Myometrial cell (primary cell): ENCODE data around the gene KLRB1. TPM values are rescaled to one million over a fixed set of nuclear protein-coding genes. Genes with fewer than 3 reads are reported as not detected.

ENCODE experiments used
- total RNA-seq: library from RNA; depleted of rRNA; stranded (reverse); fragments of >200 nt; gene quantifications from 2 replicates; pipeline ENCODE4 v1.2.3, GENCODE V29; 2015

KLRB1 gene
- total RNA-seq: not detected in 2 replicates

DNA sequence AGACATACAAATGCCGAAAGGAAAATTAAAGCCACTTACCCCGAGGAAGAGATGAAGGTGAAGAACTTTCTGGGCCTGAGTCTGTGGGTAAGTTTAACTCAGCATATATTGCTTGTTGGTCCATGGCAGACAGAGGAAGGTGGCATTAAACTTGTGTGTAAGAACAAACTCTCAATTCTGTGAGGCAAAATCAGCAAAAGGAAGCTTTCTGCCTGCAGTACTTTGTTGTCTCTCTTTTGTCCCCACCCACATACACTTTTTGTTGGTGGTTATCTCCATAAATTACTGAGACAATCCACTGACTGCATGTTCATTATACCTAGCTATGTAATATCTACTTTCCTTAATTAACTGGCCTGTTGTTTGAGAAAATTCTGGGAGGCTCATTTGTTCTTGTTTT, at the start of gene KLRB1:
Gene KLRB1 (minus strand): TSS at position 201 of the 400 bp plus-strand sequence. CDS start 77 bp downstream, at position 124.

Other genes starting within 250 kb of the KLRB1 start
- gene CLEC2D, start 61.8 kb upstream of the KLRB1 start, total RNA-seq: 0.53 and 7.8 TPM in 2 replicates
- not detected in 2 replicates for gene CLECL1, start 125.2 kb upstream of the KLRB1 start, total RNA-seq
- gene CD69, start 153.0 kb upstream of the KLRB1 start, total RNA-seq: 2.3 and 2.6 TPM in 2 replicates
- 0.35 TPM in 1 of 2 replicates, not detected in the other for gene KLRF1, start 219.6 kb upstream of the KLRB1 start, total RNA-seq